GM20000 (cell line): ENCODE measurements around the gene CFAP299.

ENCODE experiments used
- DNase-seq: peaks from one replicate; pipeline ENCODE4 v3.0.0; 2012; ENCODE audit warnings: low spot score
- CTCF ChIP-seq: IDR thresholded peaks from 2 replicates; pipeline ENCODE4 v1.5.1; 2012; ENCODE audit warnings: mild to moderate bottlenecking, control low read depth; ENCODE audit errors: extremely low read depth, missing control alignments

The CFAP299 gene

GRCh38 chr4:80876810-80877209 is 541.3 kb downstream of the CFAP299 start:
- no peak for TF ChIP-seq CTCF
- peak; percentile 16 for DNase-seq

GRCh38 chr4:80878218-80878617 is 542.7 kb downstream of the CFAP299 start:
- TF ChIP-seq CTCF = no peak
- DNase-seq = no peak

- no peak for DNase-seq
- no peak for TF ChIP-seq CTCF
These were observed 562.2 kb downstream of the CFAP299 start for GRCh38 chr4:80897537-80898303.

GRCh38 chr4:80900908-80901307 is 565.4 kb downstream of the CFAP299 start:
- no peak for TF ChIP-seq CTCF
- DNase-seq = no peak

- no peak for TF ChIP-seq CTCF
- DNase-seq = no peak
These were observed 567.5 kb downstream of the CFAP299 start for GRCh38 chr4:80903020-80903419.

GRCh38 chr4:80909938-80910337 is 574.4 kb downstream of the CFAP299 start:
- DNase-seq = no peak
- TF ChIP-seq CTCF = no peak

- DNase-seq = no peak
- TF ChIP-seq CTCF = no peak
These were observed 575.9 kb downstream of the CFAP299 start for GRCh38 chr4:80911458-80911857.
